GM12801 (cell line): ENCODE measurements around the gene GNAT1.

Source experiments
- CTCF ChIP-seq: IDR thresholded peaks from one replicate; pipeline ENCODE4 v1.5.1; 2011; ENCODE audit warnings: control low read depth; ENCODE audit not compliant: insufficient read length; ENCODE audit errors: extremely low read depth

Gene GNAT1

GRCh38 chr3:50207359-50208042, 16.1 kb downstream of the GNAT1 start:
- TF ChIP-seq CTCF, result no peak

GRCh38 chr3:50208677-50209344, 17.4 kb downstream of the GNAT1 start:
- TF ChIP-seq CTCF, result no peak

GRCh38 chr3:50210176-50210509, 18.7 kb downstream of the GNAT1 start:
- no peak for TF ChIP-seq CTCF

- TF ChIP-seq CTCF, result no peak
These were observed 19.3 kb downstream of the GNAT1 start for GRCh38 chr3:50210510-50211367.

- no peak for TF ChIP-seq CTCF
These were observed 20.5 kb downstream of the GNAT1 start for GRCh38 chr3:50211930-50212329.

- no peak for TF ChIP-seq CTCF
These were observed 21.1 kb downstream of the GNAT1 start for GRCh38 chr3:50212502-50212901.

GRCh38 chr3:50212971-50213370, 21.6 kb downstream of the GNAT1 start:
- no peak for TF ChIP-seq CTCF
